H9 (cell line): ENCODE data around the gene BNC1. TPM values are rescaled to one million over a fixed set of nuclear protein-coding genes. Genes with fewer than 3 reads are reported as not detected.

Source experiments
- DNase-seq: peaks from one replicate; pipeline ENCODE4 v3.0.0-alpha.2; 2017
- H2AFZ ChIP-seq: one replicate; pipeline ENCODE4 v1.6.1; 2013; ENCODE audit warnings: mild to moderate bottlenecking, low read length, control low read depth, moderate library complexity
- H2AK5ac ChIP-seq: 2 replicates; pipeline ENCODE4 v1.6.1; 2013; ENCODE audit warnings: low read length, control low read depth, mixed read lengths; ENCODE audit not compliant: insufficient read length
- H2BK120ac ChIP-seq: one replicate; pipeline ENCODE4 v1.6.1; 2013; ENCODE audit warnings: low read depth, mild to moderate bottlenecking, low read length, control low read depth, inconsistent platforms; ENCODE audit not compliant: poor library complexity, severe bottlenecking
- H2BK12ac ChIP-seq: 2 replicates; pipeline ENCODE4 v1.6.1; 2013; ENCODE audit warnings: low read length, control low read depth, mixed read lengths, low read depth; ENCODE audit not compliant: insufficient read length
- H2BK15ac ChIP-seq: 2 replicates; pipeline ENCODE4 v1.6.1; 2013; ENCODE audit warnings: low read depth, low read length, control low read depth
- H2BK20ac ChIP-seq: one replicate; pipeline ENCODE4 v1.6.1; 2013; ENCODE audit warnings: low read depth, mild to moderate bottlenecking, low read length, control low read depth, inconsistent platforms; ENCODE audit not compliant: poor library complexity, severe bottlenecking
- H2BK5ac ChIP-seq: 2 replicates; pipeline ENCODE4 v1.6.1; 2013; ENCODE audit warnings: low read length, control low read depth, mixed read lengths; ENCODE audit not compliant: insufficient read length
- H3K14ac ChIP-seq: 2 replicates; pipeline ENCODE4 v1.6.1; 2013; ENCODE audit warnings: low read length, control low read depth; ENCODE audit not compliant: insufficient read depth
- H3K18ac ChIP-seq: 2 replicates; pipeline ENCODE4 v1.6.1; 2013; ENCODE audit warnings: low read depth, mild to moderate bottlenecking, mixed read lengths, low read length, control low read depth; ENCODE audit not compliant: insufficient read length
- H3K23ac ChIP-seq: 2 replicates; pipeline ENCODE4 v1.6.1; 2013; ENCODE audit warnings: low read length, control low read depth, mixed read lengths, low read depth; ENCODE audit not compliant: insufficient read length
- H3K23me2 ChIP-seq: 2 replicates; pipeline ENCODE4 v1.6.1; 2013; ENCODE audit warnings: low read depth, mild to moderate bottlenecking, mixed read lengths, low read length, control low read depth; ENCODE audit not compliant: insufficient read length, poor library complexity, severe bottlenecking
- H3K27ac ChIP-seq: 2 replicates; pipeline ENCODE4 v1.5.1; 2013; ENCODE audit warnings: low read length, control low read depth, mixed read lengths, low read depth; ENCODE audit not compliant: insufficient read length
- H3K27me3 ChIP-seq: 2 replicates; pipeline ENCODE4 v1.6.1; 2013; ENCODE audit warnings: low read length, control low read depth, inconsistent platforms; ENCODE audit not compliant: insufficient read depth
- H3K4ac ChIP-seq: 2 replicates; pipeline ENCODE4 v1.6.1; 2013; ENCODE audit warnings: low read depth, mild to moderate bottlenecking, control low read depth, inconsistent platforms, low read length, moderate library complexity
- H3K4me1 ChIP-seq: 2 replicates; pipeline ENCODE4 v1.6.1; 2013; ENCODE audit warnings: low read length, control low read depth, inconsistent platforms; ENCODE audit not compliant: insufficient read depth
- H3K4me2 ChIP-seq: 2 replicates; pipeline ENCODE4 v1.6.1; 2013; ENCODE audit warnings: low read length, control low read depth, mixed read lengths; ENCODE audit not compliant: insufficient read length, insufficient read depth
- H3K56ac ChIP-seq: 2 replicates; pipeline ENCODE4 v1.6.1; 2013; ENCODE audit warnings: low read depth, mild to moderate bottlenecking, mixed read lengths, low read length, control low read depth; ENCODE audit not compliant: insufficient read length
- H3K79me1 ChIP-seq: 2 replicates; pipeline ENCODE4 v1.6.1; 2013; ENCODE audit warnings: low read depth, mild to moderate bottlenecking, moderate library complexity, low read length, control low read depth, inconsistent platforms; ENCODE audit not compliant: insufficient read depth, poor library complexity, severe bottlenecking
- H3K79me2 ChIP-seq: 2 replicates; pipeline ENCODE4 v1.6.1; 2013; ENCODE audit warnings: low read length, control low read depth, inconsistent platforms; ENCODE audit not compliant: insufficient read depth
- H3K9ac ChIP-seq: 2 replicates; pipeline ENCODE4 v1.6.1; 2013; ENCODE audit warnings: low read length, control low read depth, mixed read lengths; ENCODE audit not compliant: insufficient read length; ENCODE audit errors: extremely low read depth
- H3K9me3 ChIP-seq: one replicate; pipeline ENCODE4 v1.6.1; 2013; ENCODE audit warnings: low read depth, low read length, inconsistent platforms; ENCODE audit not compliant: control insufficient read depth
- H3T11ph ChIP-seq: one replicate; pipeline ENCODE4 v1.6.1; 2013; ENCODE audit warnings: mild to moderate bottlenecking, low read length, control low read depth, inconsistent platforms
- H4K20me1 ChIP-seq: one replicate; pipeline ENCODE4 v1.6.1; 2013; ENCODE audit not compliant: control insufficient read depth, insufficient read length, insufficient read depth
- H4K5ac ChIP-seq: 2 replicates; pipeline ENCODE4 v1.6.1; 2013; ENCODE audit warnings: low read depth, mild to moderate bottlenecking, mixed read lengths, low read length, control low read depth; ENCODE audit not compliant: insufficient read length
- H4K8ac ChIP-seq: replicated peaks from 2 replicates; pipeline ENCODE4 v1.6.1; 2013; ENCODE audit warnings: low read length, control low read depth, mixed read lengths, low read depth; ENCODE audit not compliant: insufficient read length
- H4K91ac ChIP-seq: 2 replicates; pipeline ENCODE4 v1.6.1; 2013; ENCODE audit warnings: low read depth, mild to moderate bottlenecking, moderate library complexity, mixed read lengths, low read length, control low read depth; ENCODE audit not compliant: insufficient read length
- H3K27ac Mint-ChIP-seq, 3 experiments: 2 replicates in 2 of 3; 3 replicates in 1 of 3; pipeline ENCODE4 v1.8.0; 2020 to 2021; ENCODE audit warnings: mixed read lengths in 3 of 3, mild to moderate bottlenecking in 1 of 3, moderate library complexity in 1 of 3
- H3K27me3 Mint-ChIP-seq: 2 replicates; pipeline ENCODE4 v1.8.0; 2021; ENCODE audit warnings: low read depth, mild to moderate bottlenecking, moderate library complexity, mixed read lengths
- H3K36me3 Mint-ChIP-seq, 3 experiments: 2 replicates in 2 of 3; 3 replicates in 1 of 3; pipeline ENCODE4 v1.8.0; 2020 to 2021; ENCODE audit warnings: low read depth in 3 of 3, mixed read lengths in 3 of 3; ENCODE audit not compliant: insufficient read depth in 1 of 3
- H3K4me1 Mint-ChIP-seq, 2 experiments: 2 replicates each; pipeline ENCODE4 v1.8.0; 2020; ENCODE audit warnings: mixed read lengths in 2 of 2
- H3K4me3 Mint-ChIP-seq, 2 experiments: 2 replicates in 1 of 2; 3 replicates in 1 of 2; pipeline ENCODE4 v1.8.0; 2020 to 2021; ENCODE audit warnings: mild to moderate bottlenecking in 2 of 2, mixed read lengths in 2 of 2, moderate library complexity in 1 of 2
- H3K9me3 Mint-ChIP-seq, 2 experiments: 2 replicates in 1 of 2; 3 replicates in 1 of 2; pipeline ENCODE4 v1.8.0; 2020; ENCODE audit warnings: mild to moderate bottlenecking in 2 of 2, mixed read lengths in 2 of 2, moderate library complexity in 1 of 2
- WGBS: extraction: QIAGEN DNeasy Blood & Tissue Kit; methylation state at CpG from one replicate; pipeline ENCODE4 v1.1.7; 2013; ENCODE audit warnings: missing lambda C conversion rate, low lambda C conversion rate, mixed read lengths; ENCODE audit not compliant: insufficient read length; ENCODE audit errors: extremely low coverage; 5-methylcytosine and 5-hydroxymethylcytosine counted together
- total RNA-seq: library from RNA; stranded (reverse); gene quantifications from 2 replicates; pipeline ENCODE4 v1.2.1, GENCODE V29; 2021
- TF ChIP-seq, protein P1 (sequence below): fragments of 200-600 bp; sonication (generic); conservative IDR thresholded peaks from 3 replicates; pipeline ENCODE4 v1.8.0; 2021; ENCODE audit warnings: antibody characterized with exemption, mild to moderate bottlenecking

BNC1 gene
- total RNA-seq, 1 experiment from 2014 or later = not detected

DNA sequence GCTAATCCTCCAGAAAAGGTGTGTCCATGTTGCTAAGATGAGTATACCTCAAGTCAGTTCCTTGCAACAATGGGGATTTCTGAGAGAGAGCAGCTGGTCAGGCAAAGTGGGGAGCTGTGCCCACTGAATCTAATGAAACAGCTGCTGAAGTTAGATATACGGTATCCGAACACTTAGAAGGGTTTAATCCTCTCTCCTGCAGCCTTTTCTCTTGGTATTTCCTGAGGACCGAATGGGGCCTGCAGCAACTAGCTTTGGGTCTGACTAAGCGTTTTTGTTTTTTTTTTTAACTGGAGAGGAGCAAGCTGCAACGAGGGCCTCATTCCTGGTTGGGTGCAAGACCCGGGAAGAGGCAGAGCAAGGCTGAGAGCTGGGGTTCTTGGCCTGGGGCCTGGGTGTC lies 37.6 kb upstream of the BNC1 start:
- Mint-ChIP-seq H3K9me3 (no peaks in the 10 kb centered on the region), H3K36me3 (no peaks in the 10 kb centered on the region; a peak in 1 of 7 replicates), H3K27ac (peak overlapping the region in 1 of 3 experiments; percentile 25; a peak in 1 of 7 replicates), H3K4me3 (no peak overlapping the region), H3K27me3 (peaks cover 2% of the 10 kb centered on the region), H3K4me1 (peaks cover 10 to 12% of the 10 kb centered on the region in 2 experiments)
- Histone ChIP-seq H4K8ac (no peak overlapping the region), H3K18ac (no peak overlapping the region), H3K27ac (no peak overlapping the region), H2BK15ac (no peak overlapping the region), H3K9ac (no peak overlapping the region), H3T11ph (no peak overlapping the region), H3K14ac (no peak overlapping the region), H3K79me1 (no peaks in the 10 kb centered on the region), H3K4me2 (no peak overlapping the region), H2BK12ac (no peak overlapping the region), H3K27me3 (no peaks in the 10 kb centered on the region), H3K4me1 (no peaks in the 10 kb centered on the region), H4K20me1 (no peaks in the 10 kb centered on the region), H2BK20ac (no peak overlapping the region), H2AK5ac (no peak overlapping the region), H3K79me2 (no peaks in the 10 kb centered on the region), H3K4ac (no peak overlapping the region), H2AFZ (peak overlapping the region; percentile 34), H4K5ac (no peak overlapping the region), H3K23me2 (no peaks in the 10 kb centered on the region), H2BK5ac (no peak overlapping the region), H3K9me3 (no peaks in the 10 kb centered on the region), H3K56ac (no peak overlapping the region), H2BK120ac (no peak overlapping the region), H4K91ac (no peak overlapping the region), H3K23ac (no peak overlapping the region)
- WGBS = no CpG with 5 or more reads among the region's 6 CpGs
- TF ChIP-seq, protein P1, sequence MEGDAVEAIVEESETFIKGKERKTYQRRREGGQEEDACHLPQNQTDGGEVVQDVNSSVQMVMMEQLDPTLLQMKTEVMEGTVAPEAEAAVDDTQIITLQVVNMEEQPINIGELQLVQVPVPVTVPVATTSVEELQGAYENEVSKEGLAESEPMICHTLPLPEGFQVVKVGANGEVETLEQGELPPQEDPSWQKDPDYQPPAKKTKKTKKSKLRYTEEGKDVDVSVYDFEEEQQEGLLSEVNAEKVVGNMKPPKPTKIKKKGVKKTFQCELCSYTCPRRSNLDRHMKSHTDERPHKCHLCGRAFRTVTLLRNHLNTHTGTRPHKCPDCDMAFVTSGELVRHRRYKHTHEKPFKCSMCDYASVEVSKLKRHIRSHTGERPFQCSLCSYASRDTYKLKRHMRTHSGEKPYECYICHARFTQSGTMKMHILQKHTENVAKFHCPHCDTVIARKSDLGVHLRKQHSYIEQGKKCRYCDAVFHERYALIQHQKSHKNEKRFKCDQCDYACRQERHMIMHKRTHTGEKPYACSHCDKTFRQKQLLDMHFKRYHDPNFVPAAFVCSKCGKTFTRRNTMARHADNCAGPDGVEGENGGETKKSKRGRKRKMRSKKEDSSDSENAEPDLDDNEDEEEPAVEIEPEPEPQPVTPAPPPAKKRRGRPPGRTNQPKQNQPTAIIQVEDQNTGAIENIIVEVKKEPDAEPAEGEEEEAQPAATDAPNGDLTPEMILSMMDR = no peak
- DNase-seq = no peak
